HG03378 (cell line): Measurements from ENCODE around the gene SP6.

ENCODE experiments used
- ATAC-seq: cut with Tn5 transposase; IDR thresholded peaks from one replicate; pipeline ENCODE4 v1.9.1; 2021; ENCODE audit warnings: mild to moderate bottlenecking, moderate library complexity; ENCODE audit not compliant: unreplicated experiment

SP6 gene

DNA sequence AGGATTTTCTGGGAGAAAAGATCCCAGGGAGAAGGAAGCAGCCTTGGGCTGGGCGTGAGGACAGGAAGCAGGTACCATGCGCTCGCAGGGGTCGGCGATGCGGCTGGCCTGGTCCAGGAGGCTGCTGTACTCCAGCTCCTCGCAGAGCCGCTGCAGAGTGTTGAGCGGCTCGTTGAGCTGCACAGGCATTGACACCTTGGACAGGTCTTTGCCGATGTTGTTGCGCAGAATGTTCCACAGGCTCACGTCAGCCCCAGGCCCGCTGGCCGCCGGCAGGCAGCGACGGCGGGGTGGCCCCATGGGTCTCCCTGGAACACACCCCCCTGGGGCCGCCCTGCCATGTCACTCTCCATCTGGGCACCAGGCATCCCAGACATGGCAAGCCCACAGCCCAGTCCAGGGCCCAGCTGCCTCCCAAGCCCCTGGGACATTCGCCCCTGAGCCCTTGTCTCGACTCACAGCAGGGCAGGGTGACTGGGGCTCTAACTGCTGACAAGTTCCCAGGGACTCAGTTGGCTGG is 37.4 kb downstream of the SP6 start:
- no peak for ATAC-seq

DNA sequence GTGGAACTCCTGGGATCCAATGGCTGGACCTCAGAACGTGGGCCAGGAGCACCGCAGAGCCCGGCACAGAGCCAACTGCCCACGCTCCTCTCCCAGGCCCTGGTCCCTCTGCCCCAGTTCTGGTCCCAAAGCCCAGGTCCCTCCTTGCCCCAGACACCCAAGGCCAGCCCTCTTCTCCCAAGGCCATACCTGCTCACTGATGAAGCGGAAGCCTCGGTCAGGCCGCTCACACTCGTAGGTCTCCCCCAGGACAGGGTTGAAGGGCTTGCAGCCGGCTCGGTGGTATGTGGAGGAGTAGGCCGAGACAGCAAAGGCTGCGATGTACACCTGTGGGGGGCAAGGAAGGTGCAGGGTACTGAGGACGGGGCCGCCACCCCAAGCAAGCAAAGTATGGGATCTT is 37.9 kb downstream of the SP6 start:
- no peak for ATAC-seq

DNA sequence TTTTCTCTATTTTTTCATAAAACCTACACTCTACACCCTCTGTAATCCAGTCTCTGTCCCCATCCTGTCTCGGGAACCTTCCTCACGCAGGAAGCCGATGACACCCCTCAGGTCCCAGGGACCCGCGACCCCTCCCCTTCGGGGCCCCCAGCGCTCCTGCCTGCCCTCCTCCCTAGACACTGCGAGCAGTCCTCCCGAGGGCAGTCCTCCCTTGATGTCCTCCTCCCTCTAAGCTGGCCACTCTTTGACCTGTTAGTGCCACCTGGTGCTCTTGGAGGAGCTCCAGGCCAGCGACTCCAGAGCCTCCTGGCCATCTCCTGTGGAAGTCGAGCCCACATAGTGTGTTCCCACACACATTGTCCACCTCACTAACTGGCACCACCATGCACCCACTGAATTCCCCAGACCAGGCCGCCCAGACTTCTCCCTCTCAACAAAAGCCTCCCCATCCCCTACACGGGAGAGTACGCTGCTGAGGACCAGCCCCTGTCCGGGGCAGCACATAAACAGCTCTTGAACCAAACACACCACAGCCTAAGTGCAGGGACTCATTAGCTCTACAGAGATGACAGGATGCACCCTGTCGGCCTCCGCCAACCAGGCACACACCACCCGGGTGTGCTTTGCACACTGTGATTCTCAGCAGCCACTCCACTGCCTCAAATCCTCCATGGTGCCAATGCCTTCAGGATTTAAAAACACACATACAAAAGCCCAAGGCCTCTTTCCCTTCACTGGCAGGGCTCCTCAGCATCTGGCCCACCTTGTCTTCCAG is 38.6 kb downstream of the SP6 start:
- no peak for ATAC-seq

DNA sequence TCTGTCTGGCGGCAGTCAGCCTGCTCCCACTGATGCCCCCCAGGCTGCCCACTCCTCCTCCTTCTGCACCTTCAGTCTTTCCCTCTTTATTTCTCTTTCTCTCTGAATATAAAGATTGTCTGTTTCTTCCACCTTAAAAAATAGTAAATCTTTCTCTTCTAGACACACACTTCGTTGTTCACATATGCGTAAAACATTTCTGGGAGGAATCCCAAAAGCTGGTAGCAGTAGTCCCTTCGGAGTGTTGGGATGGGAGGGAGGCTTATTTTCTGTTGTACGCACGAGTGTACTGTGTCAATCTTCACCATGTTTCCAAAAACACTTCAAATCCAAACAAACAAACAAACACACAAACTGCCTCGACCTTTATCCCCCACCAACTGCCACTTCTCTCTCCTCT is 39.3 kb downstream of the SP6 start:
- ATAC-seq, result no peak

DNA sequence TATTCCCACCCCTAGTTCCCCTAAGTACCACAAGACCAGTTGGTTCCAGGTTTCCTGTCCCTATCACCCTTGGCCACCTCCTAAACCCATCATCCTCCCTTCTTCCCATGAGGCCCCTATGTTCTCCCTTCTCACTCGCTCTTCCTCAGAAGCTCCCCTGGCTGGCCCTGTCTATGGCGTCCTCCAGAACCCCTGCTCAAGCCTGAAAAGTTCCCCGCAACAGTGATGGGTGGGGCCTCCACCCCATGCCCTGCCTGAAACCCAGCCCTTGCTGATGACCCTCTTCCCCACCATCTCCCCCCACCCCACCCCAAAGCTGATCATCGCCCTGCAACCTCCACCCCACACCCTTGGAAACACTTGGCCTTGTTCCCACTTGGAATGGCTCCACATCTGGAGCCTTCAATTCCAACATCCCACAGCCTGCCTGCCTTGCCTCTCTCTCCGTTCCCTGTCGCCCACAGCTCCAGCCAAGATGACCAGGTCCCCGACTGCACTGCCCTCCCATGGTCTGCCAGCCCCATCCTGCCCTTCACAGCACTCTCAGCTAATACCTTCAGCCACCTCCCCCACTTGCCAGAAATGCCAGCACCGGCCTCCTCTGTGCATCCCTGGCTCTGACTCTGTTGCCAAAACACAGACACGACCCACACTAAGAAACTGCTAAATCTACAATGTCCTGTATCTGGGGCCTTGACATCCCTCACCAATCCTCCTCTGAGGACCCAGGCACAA is 39.9 kb downstream of the SP6 start:
- ATAC-seq, result no peak

DNA sequence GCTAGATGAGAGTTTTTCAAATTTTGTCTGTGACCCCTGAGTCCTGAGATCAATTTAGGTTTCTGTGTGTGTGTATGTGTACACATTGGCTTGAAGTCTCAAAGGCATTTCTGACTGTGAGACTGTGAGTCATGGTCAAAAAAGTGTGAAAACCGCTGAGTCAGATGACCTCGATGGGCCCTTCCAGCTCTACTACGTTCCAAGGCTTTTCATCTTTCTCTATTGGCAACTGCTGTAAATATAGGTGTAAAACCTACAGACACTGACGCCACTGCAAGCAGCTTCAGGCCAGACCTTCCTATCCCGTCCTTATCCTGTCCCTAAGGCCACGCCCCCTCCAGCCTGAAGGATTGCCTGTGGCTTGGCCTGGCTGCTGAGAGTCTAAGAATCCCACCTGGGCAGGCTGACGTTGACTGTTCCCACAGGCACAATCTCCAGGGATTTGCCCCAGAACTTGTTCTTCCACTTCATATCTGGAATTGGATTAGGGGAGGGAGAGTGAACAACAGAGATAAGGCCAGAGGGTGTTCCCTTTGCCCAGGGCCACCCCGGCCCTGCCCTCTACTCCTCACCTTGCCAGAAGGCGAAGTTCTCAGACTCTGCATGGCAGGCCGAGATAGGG is 40.7 kb downstream of the SP6 start:
- no peak for ATAC-seq

DNA sequence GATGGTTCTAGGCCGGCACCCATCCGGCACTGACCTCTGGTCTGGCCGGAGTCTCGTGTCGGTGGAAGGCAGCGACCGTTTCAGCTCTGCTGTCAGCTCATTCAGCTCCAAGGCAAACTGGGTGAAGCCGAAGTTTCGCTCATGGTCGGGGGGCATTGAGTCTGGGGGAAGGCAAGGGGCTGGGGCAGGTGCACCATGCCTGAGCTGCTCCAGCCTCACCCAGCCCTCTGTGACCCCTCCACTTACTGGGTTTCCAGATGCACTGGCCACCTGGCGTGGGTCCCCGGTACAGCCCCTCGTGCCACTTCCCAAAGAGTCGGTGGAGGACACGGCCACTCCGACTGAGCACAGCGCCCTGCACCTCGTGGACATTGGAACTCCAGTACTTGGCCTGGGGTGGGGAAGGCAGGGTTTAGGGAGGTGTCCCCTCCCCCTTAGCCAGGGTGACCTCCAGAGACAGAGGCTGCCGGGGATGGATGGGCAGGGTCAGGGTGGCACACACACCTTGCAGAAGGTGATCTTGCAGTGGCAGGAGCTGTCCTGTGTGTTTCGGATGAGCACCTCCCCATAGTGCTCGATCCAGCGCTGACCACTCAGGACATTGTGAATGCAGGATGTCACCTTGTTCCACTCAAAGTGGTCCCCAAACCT is 42.0 kb downstream of the SP6 start:
- no peak for ATAC-seq

DNA sequence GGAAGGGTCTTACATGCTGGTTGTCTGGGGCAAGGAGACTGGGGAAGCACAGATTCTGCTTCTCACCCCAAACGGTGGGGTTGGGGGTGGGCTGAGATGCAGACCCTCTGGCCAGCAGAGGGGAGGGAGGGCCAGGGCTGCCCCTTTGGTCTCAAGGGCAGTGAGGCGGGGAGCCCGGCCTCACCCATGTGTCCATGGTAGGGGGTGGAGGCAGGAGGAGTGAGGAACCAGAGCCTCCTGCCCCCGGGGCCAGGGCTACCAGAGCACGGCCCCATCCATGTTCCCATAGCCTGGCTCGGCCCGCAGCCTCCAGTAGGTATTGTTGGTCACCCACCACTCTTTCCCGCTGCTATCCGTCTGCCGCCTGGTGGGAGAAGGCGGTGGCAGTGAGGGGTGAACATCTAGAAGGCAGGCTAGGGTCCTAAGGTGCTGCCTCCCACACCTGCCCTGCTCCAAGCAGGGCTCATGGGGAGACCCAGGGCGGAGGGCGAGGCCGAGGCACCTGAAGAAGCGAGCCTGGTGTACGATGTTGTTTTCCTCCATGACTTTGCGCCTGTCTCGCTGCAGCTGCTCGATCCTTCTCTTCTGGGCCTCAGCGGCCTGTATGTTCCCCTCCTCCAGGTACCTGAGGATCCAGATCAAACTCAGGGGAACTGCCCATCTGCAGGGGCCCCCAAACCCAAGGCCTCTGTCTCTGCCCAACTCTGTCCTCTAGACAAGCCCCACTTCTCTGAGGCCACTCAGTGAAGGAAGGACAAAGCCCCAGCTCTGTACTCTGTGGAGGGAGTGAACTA is 42.7 kb downstream of the SP6 start:
- no peak for ATAC-seq

DNA sequence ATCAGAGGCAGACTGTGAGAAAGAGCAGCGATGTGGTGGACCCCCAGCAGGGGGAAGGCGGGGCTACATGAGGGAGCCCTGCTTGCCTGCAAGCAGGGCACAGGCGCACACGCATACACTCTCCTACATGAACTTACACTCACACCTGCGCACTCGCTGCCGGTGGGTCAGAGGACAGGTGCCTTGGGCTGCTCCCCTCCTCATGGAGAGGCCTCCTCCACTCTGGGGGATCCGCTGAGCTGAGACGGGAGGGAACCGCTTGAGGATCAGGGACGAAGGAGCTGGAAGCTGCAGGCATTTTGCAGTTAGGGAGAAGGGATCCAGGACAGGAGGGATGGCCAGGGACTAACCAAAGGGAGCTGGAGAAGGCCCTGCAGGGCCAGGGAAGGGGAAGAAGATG is 43.5 kb downstream of the SP6 start:
- no peak for ATAC-seq

DNA sequence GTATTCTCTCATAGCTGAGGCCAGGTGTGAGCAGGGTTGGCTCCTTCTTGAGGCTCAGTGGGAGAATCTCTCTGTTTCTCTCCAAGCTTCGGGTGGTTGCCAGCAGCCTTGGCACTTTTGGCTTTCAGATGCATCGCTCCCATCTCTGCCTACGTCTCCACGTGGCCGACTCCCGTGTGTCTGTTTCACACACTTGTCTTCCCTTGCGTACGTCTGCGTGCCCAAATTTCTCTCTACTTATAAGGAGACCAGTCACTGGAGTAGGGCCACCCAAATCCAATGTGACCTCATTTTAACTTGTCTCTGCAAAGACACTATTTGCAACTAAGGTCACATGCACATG is 44.1 kb downstream of the SP6 start:
- ATAC-seq, result no peak

DNA sequence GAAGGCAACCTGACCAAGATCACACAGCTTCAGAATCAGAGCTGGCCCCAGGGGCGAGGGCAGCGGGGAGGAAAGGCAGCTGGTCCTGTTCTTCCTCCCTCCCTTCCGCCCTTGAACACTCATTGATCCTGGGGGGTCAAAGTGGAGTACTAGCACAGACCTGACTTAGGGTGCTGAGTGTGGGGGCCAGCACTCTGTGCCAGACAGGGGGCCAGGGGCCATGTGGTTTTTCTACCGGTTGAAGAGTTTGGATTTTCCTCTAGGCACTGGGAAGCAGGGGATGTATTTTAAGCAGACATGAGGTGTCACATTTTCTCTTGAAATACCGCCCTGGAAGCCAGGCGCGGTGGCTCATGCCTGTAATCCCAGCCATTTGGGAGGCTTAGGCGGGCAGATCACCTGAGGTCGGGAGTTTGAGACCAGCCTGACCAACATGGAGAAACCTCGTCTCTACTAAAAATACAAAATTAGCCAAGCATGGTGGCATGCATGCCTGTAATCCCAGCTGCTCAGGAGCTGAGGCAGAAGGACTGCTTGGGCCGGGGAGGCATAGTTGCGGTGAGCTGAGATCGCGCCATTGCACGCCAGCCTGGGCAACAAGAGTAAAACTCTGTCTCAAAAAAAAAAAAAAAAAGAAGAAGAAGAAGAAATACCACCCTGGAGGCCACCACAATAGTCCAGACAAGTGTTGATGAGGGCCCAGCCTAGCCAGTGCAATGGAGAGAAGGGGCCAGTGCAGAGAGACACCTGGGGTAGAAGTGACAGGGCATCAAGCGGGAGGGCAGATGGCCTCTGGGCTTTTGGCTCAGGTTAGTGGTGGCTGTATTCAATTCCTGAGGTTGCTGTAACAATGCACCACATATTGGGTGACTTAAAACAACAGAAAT is 44.7 kb downstream of the SP6 start:
- ATAC-seq, result no peak

DNA sequence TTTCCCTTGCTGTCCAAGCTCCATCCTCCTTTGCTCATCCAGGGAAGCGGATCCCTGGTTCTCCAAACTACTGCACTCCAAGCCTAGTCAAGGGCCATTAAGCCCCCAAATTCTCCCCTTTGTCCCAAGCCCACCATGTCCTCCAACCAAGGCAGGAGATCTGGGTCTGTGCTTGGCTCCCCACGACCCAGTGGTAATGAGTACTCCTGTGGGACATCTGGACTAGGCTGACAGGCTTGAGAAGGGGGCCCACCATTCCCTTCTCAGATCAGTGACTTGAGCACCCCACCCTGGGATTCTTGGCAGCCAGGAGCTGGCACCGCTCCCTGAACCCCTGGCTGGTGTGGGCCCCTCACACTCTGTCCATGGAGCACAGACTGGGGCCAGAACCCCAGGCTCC is 46.5 kb downstream of the SP6 start:
- no peak for ATAC-seq

DNA sequence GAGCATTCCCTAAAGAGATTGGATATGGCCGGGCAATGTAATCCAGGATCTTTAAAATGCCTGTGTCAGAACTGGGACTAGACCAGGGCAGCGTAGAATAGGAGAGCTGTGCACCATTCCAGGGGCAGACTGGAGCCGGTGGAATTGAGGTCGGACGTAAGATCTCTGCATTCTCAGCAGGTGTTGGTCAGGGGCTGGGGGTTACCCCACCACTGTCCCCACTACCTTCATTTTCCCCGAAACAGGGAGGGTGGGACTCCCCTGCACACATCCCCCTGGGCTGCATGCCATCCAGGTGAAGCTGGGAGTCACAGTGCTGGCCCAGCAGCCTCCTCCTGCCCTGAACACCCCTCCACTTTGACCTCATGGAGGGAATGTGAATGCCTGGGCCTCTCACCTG is 47.2 kb downstream of the SP6 start:
- no peak for ATAC-seq

DNA sequence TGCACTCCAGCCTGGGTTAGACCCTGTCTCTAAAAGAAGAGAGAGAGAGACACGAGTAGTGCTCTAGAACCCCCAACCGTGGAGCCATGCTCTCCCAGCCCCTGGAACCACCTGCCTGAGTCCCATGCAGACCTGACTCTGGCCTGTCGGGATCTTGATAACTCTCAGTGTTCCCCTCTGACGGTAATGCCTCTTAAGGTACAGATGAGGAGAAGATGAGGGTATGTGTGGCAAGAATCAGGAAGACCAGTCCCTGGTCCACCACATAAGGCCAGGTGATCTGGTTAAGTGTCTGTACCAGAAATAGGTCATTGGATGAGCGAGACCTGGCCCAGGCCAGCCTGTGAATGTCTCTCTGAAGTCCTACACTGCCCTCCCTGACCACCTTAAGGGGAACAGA is 47.8 kb downstream of the SP6 start:
- ATAC-seq, result no peak

DNA sequence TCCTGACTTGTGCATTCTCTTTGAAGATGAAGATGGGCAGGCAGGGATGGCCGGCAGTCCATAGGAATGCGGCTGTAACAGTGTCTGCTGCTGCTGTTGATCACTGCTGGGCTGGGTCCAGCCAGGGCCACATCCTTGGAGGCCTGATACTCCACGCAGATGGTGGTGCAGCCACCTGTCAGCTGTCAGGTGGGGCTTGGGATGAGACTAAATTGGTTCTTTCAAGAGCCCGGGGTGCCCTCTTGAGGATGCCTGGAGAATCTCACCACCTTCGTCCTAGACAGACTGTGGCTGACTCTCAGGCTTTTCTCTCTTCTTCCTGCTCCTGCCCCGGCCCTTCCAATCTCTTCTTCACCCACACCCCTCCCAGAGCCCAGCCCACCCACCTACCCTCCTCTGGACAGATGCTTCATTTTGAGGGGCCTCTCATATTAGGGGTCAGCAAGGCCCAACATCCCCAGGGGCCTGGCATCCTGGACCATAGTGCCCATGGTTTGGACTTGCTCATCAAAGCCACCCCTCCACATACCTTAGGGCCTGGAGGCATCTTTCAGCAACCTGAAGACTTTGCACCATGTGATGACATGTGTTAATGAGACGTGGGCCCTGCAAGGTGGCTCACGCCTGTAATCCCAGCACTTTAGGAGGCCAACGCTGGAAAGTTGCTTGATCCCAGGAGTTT is 48.5 kb downstream of the SP6 start:
- ATAC-seq, result no peak

DNA sequence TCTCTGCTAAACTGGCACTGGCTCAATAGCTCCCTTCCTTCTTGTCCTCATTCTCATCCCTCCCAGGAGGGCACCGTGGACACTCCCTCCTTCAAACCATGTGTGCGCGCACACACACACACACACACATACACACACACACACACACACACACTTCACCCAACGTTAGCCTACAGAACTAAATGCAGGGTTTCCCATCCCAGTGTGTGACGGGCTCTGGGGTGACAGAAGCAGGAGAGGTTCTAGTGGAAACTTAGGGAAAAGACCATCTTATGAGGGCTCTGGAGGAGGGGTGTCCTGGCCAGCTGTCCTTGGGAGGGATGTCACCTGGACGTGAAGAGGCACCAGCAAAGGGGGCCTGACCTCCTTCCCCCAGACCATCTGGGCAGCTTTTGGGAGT is 49.1 kb downstream of the SP6 start:
- no peak for ATAC-seq

DNA sequence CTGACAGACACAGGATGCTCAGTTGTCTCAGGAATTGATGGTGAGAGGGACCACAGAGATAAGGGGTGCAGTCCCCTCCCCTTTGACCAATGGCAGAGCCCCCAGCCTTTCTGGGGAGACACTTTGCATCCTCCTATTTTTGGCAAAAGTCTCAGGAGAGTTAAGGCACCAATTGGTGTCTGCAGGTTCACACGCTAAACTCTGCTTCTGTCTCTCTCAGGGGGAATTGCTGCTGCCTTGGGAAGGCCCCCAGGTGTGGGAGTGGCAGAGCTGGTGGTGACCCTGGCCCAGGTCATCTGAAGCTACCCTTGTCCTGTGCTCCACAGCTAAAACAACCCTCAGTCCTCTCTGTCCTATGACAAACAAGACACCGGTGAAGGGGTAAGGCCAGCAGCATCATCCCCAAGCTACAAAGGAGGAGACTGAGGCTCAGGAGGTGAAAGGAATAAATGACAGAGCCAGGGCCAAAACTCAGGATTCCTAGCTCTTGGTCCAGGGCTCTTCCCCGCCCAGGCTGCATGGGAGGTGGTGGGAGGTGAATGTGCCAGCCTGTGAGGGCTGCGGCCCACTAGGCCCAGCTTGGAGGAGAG is 49.7 kb downstream of the SP6 start:
- no peak for ATAC-seq

DNA sequence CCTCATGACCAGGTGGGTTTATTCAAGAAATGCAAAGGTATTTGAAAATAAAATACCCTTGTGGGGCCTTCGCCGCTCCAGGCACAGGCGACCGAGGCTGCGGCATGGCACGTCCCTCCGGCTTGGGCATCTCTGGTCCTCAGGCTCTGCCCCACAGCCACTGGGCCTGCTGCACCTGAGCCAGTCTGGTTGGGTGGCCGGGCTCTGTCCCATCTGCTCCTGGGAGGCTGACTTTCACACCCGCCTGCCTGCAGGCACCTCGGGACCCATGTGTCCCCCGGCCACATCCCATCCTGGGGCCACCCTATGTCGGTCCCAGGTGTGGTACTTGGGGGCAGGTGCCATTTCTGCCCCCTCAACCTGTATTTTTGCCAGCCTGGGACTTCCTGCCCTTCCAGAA is 50.3 kb downstream of the SP6 start:
- no peak for ATAC-seq

DNA sequence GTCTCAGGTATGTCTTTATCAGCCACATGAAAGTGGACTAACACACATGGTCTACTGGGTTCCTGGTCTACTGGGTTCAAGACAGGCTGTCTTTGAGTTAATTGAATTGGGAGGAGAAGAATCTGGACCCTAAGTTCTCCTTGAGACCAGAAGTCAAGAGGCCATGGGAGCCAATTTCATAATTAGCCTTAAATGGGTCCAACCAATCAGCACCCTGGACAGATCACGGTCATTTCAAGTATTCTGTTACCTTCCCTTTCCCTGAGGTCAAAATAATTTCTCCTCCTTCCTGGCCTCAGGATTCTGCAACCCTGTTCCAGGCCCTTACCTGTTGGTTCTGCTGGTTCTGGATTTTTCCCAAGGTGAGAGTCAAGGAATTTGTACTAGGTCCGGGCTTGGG is 53.2 kb downstream of the SP6 start:
- ATAC-seq, result no peak
